Measurements from ENCODE around the gene VSIG10L.
A peak's percentile ranks its signal among the peaks of the same experiment; 100 is the strongest.

Gene VSIG10L

GRCh38 chr19:51341976-51342580, at the start of gene VSIG10L:
TSS of gene VSIG10L (minus strand) at chr19:51342139. CDS start at chr19:51342124, 15 bp downstream.
- DNase-seq, result no peak

DNA sequence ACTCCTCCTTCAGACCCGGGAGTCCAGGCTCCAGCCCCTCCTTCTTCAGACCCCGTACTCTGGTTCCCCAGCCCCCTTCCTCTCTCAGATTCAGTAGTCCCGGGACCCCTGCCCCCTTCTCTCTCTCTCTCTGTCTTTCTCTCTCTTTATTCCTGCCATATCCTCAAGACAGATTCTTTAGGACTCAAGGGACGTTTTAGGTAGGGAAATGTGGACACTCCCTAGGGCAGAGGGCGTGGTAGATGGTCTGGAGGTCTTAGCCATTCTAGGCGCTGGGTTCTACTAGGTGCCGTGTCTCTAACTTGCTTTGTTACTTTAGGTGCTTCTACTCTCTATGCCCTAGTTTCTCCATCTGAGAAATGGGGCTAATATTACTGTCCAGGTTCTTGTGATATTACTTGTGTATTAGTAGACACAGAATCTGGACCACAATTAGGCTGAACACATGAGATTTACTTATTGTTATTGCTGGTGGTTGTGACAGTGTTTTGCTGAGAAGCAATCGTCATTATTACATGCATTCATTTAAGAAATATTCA, 49.2 kb upstream of the VSIG10L start:
- DNase-seq, result no peak

GRCh38 chr19:51389143-51389542, 47.2 kb upstream of the VSIG10L start:
- no peak for DNase-seq

GRCh38 chr19:51387924-51388389, 46.0 kb upstream of the VSIG10L start, which contains the start of gene LIM2:
TSS of gene LIM2 (minus strand) at chr19:51387974. CDS start at chr19:51387443, 531 bp downstream.
- no peak for DNase-seq

- no peak for DNase-seq
Measured at GRCh38 chr19:51386882-51387520, 45.1 kb upstream of the VSIG10L start.

DNA sequence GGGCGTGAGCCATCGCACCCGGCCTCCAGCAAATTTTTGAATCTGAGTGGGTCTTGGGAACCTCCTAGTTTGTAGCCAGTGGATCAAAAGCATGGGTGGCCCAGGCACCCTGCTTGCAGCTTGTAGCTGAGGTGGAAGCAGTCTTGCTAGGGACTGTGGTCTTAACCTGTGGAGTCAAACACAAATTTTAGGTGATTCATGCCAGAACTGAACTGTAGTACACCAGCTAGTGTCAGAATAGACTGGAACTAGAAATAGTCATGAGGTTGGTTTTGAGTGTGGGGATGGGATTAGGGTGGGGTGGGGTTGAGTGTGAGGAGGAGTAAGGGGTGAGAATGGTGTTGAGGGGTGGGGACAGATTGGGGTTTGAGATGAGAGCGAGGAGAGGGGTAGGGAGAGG, 40.1 kb upstream of the VSIG10L start:
- no peak for DNase-seq

DNA sequence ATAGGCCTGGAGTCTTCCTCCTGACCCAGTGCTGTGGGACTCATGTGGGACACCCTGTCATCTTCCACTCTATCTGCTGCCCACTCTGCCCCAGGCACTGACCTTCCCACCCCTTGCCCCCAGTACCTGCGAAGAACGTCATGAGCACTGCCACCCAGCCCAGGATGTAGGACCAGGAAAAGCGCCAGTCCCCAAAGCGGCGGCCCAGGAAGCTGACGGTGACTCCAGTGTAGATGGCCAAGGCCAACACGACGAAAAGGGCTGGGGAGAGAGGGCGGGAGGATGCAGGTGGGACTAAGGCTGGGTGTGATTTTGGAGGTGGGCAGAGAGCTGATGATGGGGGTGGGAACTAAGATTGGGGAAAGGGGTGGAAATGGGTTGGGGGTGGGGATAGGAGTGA, 38.4 kb upstream of the VSIG10L start:
- no peak for DNase-seq

GRCh38 chr19:51377422-51377821, 35.5 kb upstream of the VSIG10L start:
- no peak for DNase-seq

GRCh38 chr19:51375504-51376221, 33.7 kb upstream of the VSIG10L start:
- DNase-seq, result no peak

DNA sequence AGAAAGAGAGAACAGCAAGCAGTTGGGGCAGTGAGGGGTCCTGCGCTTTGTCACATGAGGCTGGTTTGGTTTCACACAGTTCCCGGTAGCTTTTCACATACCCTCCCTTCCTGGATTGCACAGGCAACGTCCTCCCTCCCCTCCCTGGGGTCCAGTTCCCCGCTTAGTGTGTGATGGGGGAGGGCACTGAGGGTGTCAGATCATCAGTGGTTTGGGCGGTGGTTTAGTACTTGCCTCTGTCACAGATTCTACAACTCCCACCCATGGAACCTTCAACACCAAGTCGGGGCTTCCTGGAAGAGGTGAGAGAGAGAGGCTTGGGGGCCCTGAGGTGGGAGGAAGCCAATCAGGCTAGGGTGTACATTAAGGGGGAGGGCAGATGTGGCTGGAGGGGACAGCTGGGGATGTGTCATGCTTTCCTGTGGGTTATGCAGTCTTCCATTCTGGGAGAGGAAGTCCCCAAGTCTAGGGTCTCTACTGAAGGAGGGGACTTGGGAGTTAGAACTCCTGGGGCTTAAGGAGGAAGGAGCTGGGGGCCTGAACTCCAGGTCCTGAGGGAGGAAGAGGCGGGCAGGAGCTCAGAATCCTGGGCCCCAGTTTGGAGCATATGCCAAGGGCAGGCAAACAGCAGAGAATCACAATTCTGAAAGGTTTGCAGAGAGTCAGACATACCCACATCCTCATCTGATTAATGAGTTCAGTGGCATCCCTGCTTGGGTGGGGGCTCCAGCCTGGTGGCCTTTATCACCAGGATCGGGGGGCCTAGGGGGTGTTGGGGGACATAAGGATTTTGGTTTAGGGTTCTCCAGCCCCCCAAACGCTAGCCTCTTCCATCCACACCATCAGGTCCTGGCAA, 30.9 kb upstream of the VSIG10L start, which contains the start of gene NKG7:
NKG7 (minus strand) TSS at position 6 of the 856 bp plus-strand sequence. CDS start 119 bp downstream, outside the sequence.
- no peak for DNase-seq

- no peak for DNase-seq
Measured at GRCh38 chr19:51372021-51372648, 30.2 kb upstream of the VSIG10L start.

GRCh38 chr19:51371186-51371690, 29.3 kb upstream of the VSIG10L start:
- DNase-seq, result no peak

- DNase-seq, result no peak
Measured at GRCh38 chr19:51370230-51370629, 28.3 kb upstream of the VSIG10L start.

- DNase-seq, result peak; percentile 20
Measured at GRCh38 chr19:51368366-51369282, 26.7 kb upstream of the VSIG10L start, which contains the start of gene CLDND2. TSS of gene CLDND2 (minus strand) at chr19:51369003. CDS start at chr19:51368577, 426 bp downstream.

DNA sequence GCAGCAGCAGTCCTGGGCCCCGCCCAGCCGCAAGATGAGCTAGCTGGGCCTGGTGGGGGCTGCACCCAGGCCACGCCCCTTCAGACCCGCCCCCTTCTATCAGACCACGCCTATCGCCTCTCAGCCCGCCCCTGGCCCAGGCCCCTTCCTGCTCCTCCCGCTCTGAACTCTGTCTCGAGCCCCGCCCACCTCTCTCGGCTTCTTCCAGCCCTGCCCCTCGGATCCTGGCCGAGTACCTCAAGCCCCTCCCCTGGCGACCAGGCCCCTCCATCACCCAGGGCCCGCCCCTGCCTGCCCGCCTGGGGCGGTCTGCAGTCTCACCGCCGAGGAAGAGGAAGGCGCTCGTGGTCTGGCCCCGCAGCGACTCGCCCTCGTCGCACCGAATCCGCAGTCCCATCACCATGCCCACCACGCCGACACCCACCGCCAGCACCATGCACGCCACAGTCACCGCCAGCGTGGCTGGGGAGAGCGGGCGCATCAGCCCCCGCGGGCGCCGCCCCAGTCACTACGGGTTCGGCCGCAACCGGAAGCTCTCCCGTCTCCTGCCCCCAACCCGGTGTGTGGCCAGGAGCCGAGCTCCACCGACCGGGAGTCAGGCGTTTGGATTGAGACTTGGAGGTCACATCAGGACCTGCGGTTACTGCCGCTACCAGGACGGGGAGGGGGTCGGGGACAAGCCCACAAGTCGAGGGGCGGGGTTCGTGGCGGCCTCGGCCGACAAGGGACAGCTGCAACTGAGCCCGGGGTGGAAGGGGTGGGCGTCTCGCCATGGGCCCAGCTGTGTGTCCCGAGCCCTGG, 25.8 kb upstream of the VSIG10L start:
- DNase-seq, result peak; percentile 99

DNA sequence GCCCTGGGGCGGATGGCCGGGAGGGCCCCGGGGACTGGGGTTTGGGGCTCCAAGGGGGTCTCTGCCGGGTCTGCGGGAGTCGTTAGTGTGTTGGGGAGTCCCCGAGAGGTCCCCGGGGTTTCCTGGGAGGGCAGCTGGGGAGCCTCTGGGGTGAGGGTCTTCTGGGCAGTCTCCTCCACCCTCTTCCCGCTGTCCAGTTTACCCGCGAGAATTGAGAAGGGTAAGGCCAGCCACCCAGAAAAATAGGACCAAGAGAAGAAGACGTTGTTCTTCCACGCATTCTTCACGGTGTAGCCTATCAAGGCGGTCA, 25.3 kb upstream of the VSIG10L start:
- no peak for DNase-seq

GRCh38 chr19:51366389-51367254, 24.7 kb upstream of the VSIG10L start:
- DNase-seq, result peak; percentile 99

DNA sequence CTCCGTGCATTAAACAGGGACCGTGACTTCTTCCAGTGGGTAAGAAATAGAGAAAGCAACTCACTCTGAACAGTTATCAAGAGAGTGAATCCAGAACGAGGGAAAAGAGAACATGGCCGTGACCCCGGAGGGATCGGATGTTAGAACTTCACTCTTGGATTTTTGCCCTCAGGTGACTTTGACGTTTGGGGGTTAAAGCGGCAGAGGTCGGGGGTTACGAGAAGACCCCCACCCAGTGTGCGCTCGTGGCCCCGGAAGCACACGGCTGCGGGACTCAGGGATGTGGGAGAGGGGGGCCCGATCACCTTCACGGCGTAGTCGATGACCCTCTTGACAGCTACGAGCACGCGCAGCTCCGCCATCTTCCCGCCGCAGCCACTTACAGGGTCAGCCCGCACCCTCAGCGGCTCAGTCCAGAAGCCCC, 24.0 kb upstream of the VSIG10L start, which contains the start of gene ETFB:
ETFB (minus strand) TSS at position 424 of the 424 bp plus-strand sequence; CDS start at position 362, 62 bp downstream.
- DNase-seq, result no peak
